ENCODE measurements around the gene CEL. TPM values are rescaled to one million over a fixed set of nuclear protein-coding genes. Genes with fewer than 3 reads are reported as not detected.

The CEL gene
- total RNA-seq, 1 donor from 2014 or later: 1.9 TPM

- TF ChIP-seq CTCF (IDR thresholded peaks at IDR 0.05; ENCODE audit: borderline replicate concordance): no peak
- Histone ChIP-seq H3K36me3 (no peaks in the 10 kb centered on the region), H3K27me3 (ENCODE audit: low read depth) (no peaks in the 10 kb centered on the region), H3K27ac (replicated peaks) (peak overlapping the region; percentile 95), H3K4me1 (peaks cover 97% of the 10 kb centered on the region), H3K4me3 (peak overlapping the region; percentile 83), H3K9me3 (replicated peaks) (no peaks in the 10 kb centered on the region)
- DNase-seq: no peak
- intact Hi-C loops (cut with micrococcal nuclease): no loop called here
These were observed 56.4 kb downstream of the CEL start for GRCh38 chr9:133118179-133118520.

GRCh38 chr9:133118568-133118967 is 56.8 kb downstream of the CEL start:
- Histone ChIP-seq H3K36me3 (no peaks in the 10 kb centered on the region), H3K4me1 (peaks cover 96% of the 10 kb centered on the region), H3K4me3 (peak overlapping the region; percentile 83), H3K27me3 (ENCODE audit: low read depth) (no peaks in the 10 kb centered on the region), H3K9me3 (replicated peaks) (no peaks in the 10 kb centered on the region), H3K27ac (replicated peaks) (peak overlapping the region; percentile 95)
- intact Hi-C loops (cut with micrococcal nuclease): no loop called here
- DNase-seq: no peak
- TF ChIP-seq CTCF (IDR thresholded peaks at IDR 0.05; ENCODE audit: borderline replicate concordance): no peak

GRCh38 chr9:133119103-133119845 is 57.5 kb downstream of the CEL start:
- Histone ChIP-seq H3K4me3 (peak overlapping the region; percentile 83), H3K4me1 (peaks cover 89% of the 10 kb centered on the region), H3K27me3 (ENCODE audit: low read depth) (no peaks in the 10 kb centered on the region), H3K9me3 (replicated peaks) (no peaks in the 10 kb centered on the region), H3K36me3 (no peaks in the 10 kb centered on the region), H3K27ac (replicated peaks) (peak overlapping the region; percentile 95)
- intact Hi-C loops (cut with micrococcal nuclease): no loop called here
- peak; percentile 55 for DNase-seq
- no peak for TF ChIP-seq CTCF (IDR thresholded peaks at IDR 0.05; ENCODE audit: borderline replicate concordance)

- no peak for DNase-seq
- H3K27ac ChIP-seq (replicated peaks): peak overlapping the region; percentile 95
- H3K27me3 ChIP-seq (ENCODE audit: low read depth): no peaks in the 10 kb centered on the region
- H3K9me3 ChIP-seq (replicated peaks): no peaks in the 10 kb centered on the region
- intact Hi-C loops (cut with micrococcal nuclease): no loop called here
- TF ChIP-seq CTCF (IDR thresholded peaks at IDR 0.05; ENCODE audit: borderline replicate concordance): no peak
- peaks cover 88% of the 10 kb centered on the region for H3K4me1 ChIP-seq
- H3K36me3 ChIP-seq: no peaks in the 10 kb centered on the region
- peak overlapping the region; percentile 83 for H3K4me3 ChIP-seq
These were observed 58.2 kb downstream of the CEL start for GRCh38 chr9:133119846-133120500.

- Histone ChIP-seq H3K36me3 (no peaks in the 10 kb centered on the region), H3K27ac (replicated peaks) (peak overlapping the region; percentile 95), H3K4me3 (peak overlapping the region; percentile 83), H3K27me3 (ENCODE audit: low read depth) (no peaks in the 10 kb centered on the region), H3K9me3 (replicated peaks) (no peaks in the 10 kb centered on the region), H3K4me1 (peaks cover 88% of the 10 kb centered on the region)
- no peak for DNase-seq
- intact Hi-C loops (cut with micrococcal nuclease): no loop called here
- TF ChIP-seq CTCF (IDR thresholded peaks at IDR 0.05; ENCODE audit: borderline replicate concordance): no peak
These were observed 58.9 kb downstream of the CEL start for GRCh38 chr9:133120501-133121197.

Small RNA genes within 50 kb of the gene (microRNA-seq; reads per million reads assigned to microRNA genes)
- gene MIR6877: 0.94 reads per million

Other genes starting within 250 kb of the CEL start
- gene AK8, start 183.7 kb upstream of the CEL start, total RNA-seq: 0.74 TPM
- gene SPACA9, start 183.1 kb upstream of the CEL start, total RNA-seq: 5.7 TPM
- gene TSC1, start 117.4 kb upstream of the CEL start, total RNA-seq: 52.8 TPM
- 0.27 TPM for gene GFI1B, start 83.3 kb upstream of the CEL start, total RNA-seq
- 36.0 TPM for gene GTF3C5, start 31.0 kb upstream of the CEL start, total RNA-seq
- gene RALGDS, start 59.3 kb downstream of the CEL start, total RNA-seq: 24.6 TPM
- 6.3 TPM for gene GBGT1, start 101.9 kb downstream of the CEL start, total RNA-seq
- not detected for gene OBP2B, start 147.3 kb downstream of the CEL start, total RNA-seq
- 2.3 TPM for gene ABO, start 213.2 kb downstream of the CEL start, total RNA-seq

All from left ventricle myocardium inferior (tissue), 1 donor.